Spleen (tissue), 7 donors: ENCODE results near the gene STAMBP.

Experiments used
- POLR2A ChIP-seq, 3 donors: fragments of 450-650 bp; IDR thresholded peaks; one replicate each; pipeline ENCODE4 v1.5.1; 2017; ENCODE audit warnings: antibody characterized with exemption in 3 of 3, mild to moderate bottlenecking in 1 of 3
- TF ChIP-seq, protein P1 (sequence below), 11 experiments: fragments of 200-600 bp in 7 of 11; fragments of 450-650 bp in 4 of 11; sonication (generic) in 4 of 11; IDR thresholded peaks in 8 of 11; conservative IDR thresholded peaks in 3 of 11; 1 replicate in 7 of 11; 2 replicates in 4 of 11; pipeline versions ENCODE4 v1.4.0 to v1.8.0; 2016 to 2021; ENCODE audit warnings: antibody characterized with exemption in 11 of 11, inconsistent platforms in 4 of 11, mild to moderate bottlenecking in 1 of 11
- donor health status: DM: no; HTN: no; CAD: no; lungs with moderate emphysema.
- donor health status: DM: no; HTN: no; CAD: no.
- donor health status: DM: no; HTN: no; CAD: no.

DNA sequence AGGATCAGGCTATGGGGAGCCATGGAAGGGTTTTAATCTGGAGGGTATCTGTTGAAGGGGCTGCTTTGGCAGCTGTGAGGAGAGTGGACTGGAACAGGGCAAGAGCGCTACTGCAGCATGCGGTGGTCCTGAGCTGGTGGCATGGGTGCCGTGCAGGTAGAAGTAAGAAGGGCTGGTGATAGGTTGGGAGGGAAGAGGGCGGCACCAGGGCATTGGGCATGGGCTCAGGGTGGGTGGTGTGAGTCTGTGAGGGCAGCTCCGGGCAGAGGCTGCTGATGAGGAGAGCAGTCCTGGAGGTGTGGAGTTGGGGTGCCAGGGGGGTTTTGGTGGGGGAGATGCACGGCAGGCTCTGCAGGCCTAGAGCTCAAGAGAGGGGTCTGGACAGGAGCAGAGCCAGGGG is 66.1 kb downstream of the STAMBP start:
- TF ChIP-seq, protein P1, sequence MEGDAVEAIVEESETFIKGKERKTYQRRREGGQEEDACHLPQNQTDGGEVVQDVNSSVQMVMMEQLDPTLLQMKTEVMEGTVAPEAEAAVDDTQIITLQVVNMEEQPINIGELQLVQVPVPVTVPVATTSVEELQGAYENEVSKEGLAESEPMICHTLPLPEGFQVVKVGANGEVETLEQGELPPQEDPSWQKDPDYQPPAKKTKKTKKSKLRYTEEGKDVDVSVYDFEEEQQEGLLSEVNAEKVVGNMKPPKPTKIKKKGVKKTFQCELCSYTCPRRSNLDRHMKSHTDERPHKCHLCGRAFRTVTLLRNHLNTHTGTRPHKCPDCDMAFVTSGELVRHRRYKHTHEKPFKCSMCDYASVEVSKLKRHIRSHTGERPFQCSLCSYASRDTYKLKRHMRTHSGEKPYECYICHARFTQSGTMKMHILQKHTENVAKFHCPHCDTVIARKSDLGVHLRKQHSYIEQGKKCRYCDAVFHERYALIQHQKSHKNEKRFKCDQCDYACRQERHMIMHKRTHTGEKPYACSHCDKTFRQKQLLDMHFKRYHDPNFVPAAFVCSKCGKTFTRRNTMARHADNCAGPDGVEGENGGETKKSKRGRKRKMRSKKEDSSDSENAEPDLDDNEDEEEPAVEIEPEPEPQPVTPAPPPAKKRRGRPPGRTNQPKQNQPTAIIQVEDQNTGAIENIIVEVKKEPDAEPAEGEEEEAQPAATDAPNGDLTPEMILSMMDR (IDR thresholded peaks at IDR 0.05 in 8 of 11, conservative IDR thresholded peaks at IDR 0.05 in 3 of 11), result no peak
- no peak for TF ChIP-seq POLR2A (IDR thresholded peaks at IDR 0.05)
